Large intestine (tissue), 3 donors: ENCODE measurements around the gene ELFN2. TPM values are rescaled to one million over a fixed set of nuclear protein-coding genes. Genes with fewer than 3 reads are reported as not detected.

ENCODE experiments used
- DNase-seq, 2 donors: peaks; one replicate each; pipeline versions ENCODE4 v3.0.0 to v3.0.0-alpha.2; 2013
- H3K27ac ChIP-seq: one replicate; pipeline ENCODE4 v1.5.1; 2013; ENCODE audit warnings: low read length
- H3K27me3 ChIP-seq: 2 replicates; pipeline ENCODE4 v1.6.1; 2013; ENCODE audit warnings: low read length; ENCODE audit not compliant: control insufficient read depth, insufficient read depth
- H3K36me3 ChIP-seq: 2 replicates; pipeline ENCODE4 v1.6.1; 2013; ENCODE audit warnings: low read length; ENCODE audit not compliant: control insufficient read depth, insufficient read depth
- H3K4me1 ChIP-seq: one replicate; pipeline ENCODE4 v1.6.1; 2013; ENCODE audit warnings: low read length; ENCODE audit not compliant: control insufficient read depth, insufficient read depth
- H3K4me3 ChIP-seq: one replicate; pipeline ENCODE4 v1.5.1; 2013; ENCODE audit warnings: low read length
- H3K9me3 ChIP-seq: one replicate; pipeline ENCODE4 v1.6.1; 2013; ENCODE audit warnings: mild to moderate bottlenecking, low read depth, low read length, moderate library complexity; ENCODE audit not compliant: control insufficient read depth
- WGBS: methylation state at CpG from one replicate; pipeline ENCODE4 v1.1.5; 2013; ENCODE audit warnings: low lambda C conversion rate; ENCODE audit not compliant: insufficient coverage; 5-methylcytosine and 5-hydroxymethylcytosine counted together
- polyA plus RNA-seq: library from polyadenylated mRNA; unstranded; fragments of 120-200 nt; gene quantifications from one replicate; pipeline ENCODE4 v1.2.1, GENCODE V29; 2013

ELFN2 gene
- polyA plus RNA-seq, 1 donor: 0.27 TPM

DNA sequence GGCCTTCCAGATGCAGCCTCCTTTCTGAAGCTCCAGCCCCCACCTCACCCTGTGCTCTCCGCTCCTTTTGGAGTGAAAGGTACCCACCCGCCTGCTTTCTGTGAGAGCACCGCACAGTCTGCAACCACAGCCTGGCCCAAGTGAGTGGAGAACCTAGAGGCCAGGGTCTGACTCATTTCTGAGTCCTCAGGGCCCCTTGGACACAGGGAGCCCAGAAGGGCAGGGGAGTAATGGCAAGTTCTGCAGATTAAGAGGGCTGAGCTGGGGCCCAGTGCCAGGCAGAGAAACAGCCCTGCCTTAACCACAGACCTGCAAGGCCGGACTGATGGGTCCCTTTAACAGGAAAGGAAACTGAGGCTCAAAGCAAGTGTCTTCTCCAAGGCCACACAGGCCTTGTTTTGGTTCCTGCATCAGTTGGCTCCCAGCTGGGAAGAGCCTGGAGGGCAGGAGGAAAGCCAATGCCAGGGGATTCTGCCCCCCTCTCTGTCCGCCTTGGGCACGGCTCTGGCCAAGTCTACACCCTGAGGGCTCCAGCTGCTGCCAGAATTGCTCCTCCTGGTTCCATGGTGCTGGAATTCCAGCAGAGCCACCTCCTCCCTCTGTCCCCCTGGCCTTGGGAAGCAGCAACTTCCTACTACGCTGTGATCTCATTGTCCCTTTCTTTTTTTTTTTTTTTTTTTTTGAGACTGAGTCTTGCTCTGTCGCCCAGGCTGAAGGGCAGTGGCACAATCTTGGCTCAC is 89.9 kb downstream of the ELFN2 start:
- no peak for DNase-seq
- peaks cover 4% of the 10 kb centered on the region for H3K9me3 ChIP-seq
- no peaks in the 10 kb centered on the region for H3K36me3 ChIP-seq
- 92% methylated on average over 2 of the region's 8 CpGs for WGBS
- peaks cover 45% of the 10 kb centered on the region for H3K4me1 ChIP-seq
- H3K27ac ChIP-seq: no peak overlapping the region
- no peak overlapping the region for H3K4me3 ChIP-seq
- H3K27me3 ChIP-seq: peaks cover 40% of the 10 kb centered on the region

GRCh38 chr22:37336579-37336978 is 90.7 kb downstream of the ELFN2 start:
- DNase-seq: peak; percentile 48 to 72
- Histone ChIP-seq H3K9me3 (peaks cover 4% of the 10 kb centered on the region), H3K27me3 (peaks cover 44% of the 10 kb centered on the region), H3K27ac (no peak overlapping the region), H3K4me3 (no peak overlapping the region), H3K36me3 (no peaks in the 10 kb centered on the region), H3K4me1 (peaks cover 45% of the 10 kb centered on the region)
- WGBS: no CpG with 5 or more reads among the region's 8 CpGs

DNA sequence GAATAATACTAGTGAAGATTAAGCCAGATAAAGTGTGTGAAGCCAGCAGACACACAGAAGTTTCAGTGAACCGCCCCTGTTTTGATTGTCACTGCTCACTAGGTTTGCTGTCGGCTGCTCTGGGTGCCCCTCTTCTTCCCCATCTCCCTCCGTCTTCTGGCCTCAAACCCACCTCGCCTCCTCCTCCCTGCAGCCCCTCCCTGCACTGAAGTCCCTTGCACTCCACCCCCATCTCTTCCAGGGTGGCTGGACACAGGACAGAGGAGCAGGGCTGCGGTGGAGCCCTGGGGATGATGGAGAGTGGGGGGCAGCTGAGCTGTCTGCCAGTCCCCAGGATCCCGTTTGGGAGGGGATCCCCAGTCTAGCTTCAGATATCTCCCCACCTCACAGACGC is 91.5 kb downstream of the ELFN2 start:
- Histone ChIP-seq H3K4me1 (peaks cover 45% of the 10 kb centered on the region), H3K27ac (no peak overlapping the region), H3K4me3 (no peak overlapping the region), H3K27me3 (peaks cover 41% of the 10 kb centered on the region), H3K9me3 (peaks cover 4% of the 10 kb centered on the region), H3K36me3 (no peaks in the 10 kb centered on the region)
- no peak for DNase-seq
- WGBS: 20% methylated on average over 1 of the region's 7 CpGs

- no peak for DNase-seq
- H3K27ac ChIP-seq: no peak overlapping the region
- peaks cover 41% of the 10 kb centered on the region for H3K27me3 ChIP-seq
- H3K9me3 ChIP-seq: peaks cover 4% of the 10 kb centered on the region
- no peaks in the 10 kb centered on the region for H3K36me3 ChIP-seq
- no peak overlapping the region for H3K4me3 ChIP-seq
- peaks cover 46% of the 10 kb centered on the region for H3K4me1 ChIP-seq
- WGBS: no CpG with 5 or more reads among the region's 50 CpGs
Observed at GRCh38 chr22:37334859-37335805, 92.1 kb downstream of the ELFN2 start.

- Histone ChIP-seq H3K27me3 (peaks cover 41% of the 10 kb centered on the region), H3K36me3 (no peaks in the 10 kb centered on the region), H3K4me1 (peaks cover 50% of the 10 kb centered on the region), H3K4me3 (no peak overlapping the region), H3K9me3 (peaks cover 4% of the 10 kb centered on the region), H3K27ac (no peak overlapping the region)
- WGBS: no CpG with 5 or more reads among the region's 42 CpGs
- no peak for DNase-seq
Observed at GRCh38 chr22:37334461-37334858, 92.8 kb downstream of the ELFN2 start.

DNA sequence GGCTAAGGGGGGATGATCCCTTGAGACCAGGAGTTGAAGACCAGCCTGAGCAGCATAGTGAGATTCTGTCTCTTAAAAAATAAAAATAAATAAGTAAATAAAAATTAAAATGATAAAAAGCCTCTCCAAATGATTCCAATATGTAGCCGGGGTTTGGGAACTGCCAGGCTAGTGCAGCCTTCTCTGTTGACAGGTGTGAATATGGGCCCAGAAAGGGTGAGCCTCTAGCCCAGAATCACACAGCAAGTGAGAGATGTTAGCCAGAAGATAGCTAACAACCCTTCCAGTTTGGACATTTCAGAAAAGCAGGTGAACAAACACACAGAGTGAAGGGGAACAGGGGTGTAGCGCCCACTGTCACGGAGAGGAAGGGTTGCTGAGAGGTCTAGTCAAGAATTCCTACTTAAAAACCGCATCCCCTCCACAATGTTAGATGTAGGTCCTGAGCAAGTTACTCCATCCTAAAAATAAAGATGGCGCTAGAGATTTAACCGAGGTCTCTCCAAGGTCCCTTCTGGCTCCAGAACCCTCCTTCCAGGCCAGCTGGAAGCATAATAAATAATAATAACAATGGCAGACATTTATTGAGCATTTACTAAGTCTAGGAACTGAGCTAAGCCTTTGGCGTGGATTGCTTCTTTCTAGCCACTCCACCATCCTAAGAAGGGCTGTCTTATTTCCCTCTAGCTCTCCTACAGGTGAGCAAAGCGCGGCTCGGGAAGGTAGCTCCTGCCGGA is 93.4 kb downstream of the ELFN2 start:
- no peak for DNase-seq
- H3K36me3 ChIP-seq: no peaks in the 10 kb centered on the region
- no peak overlapping the region for H3K27ac ChIP-seq
- H3K4me3 ChIP-seq: no peak overlapping the region
- peaks cover 41% of the 10 kb centered on the region for H3K27me3 ChIP-seq
- peaks cover 4% of the 10 kb centered on the region for H3K9me3 ChIP-seq
- peaks cover 46% of the 10 kb centered on the region for H3K4me1 ChIP-seq
- 100% methylated on average over 1 of the region's 11 CpGs for WGBS

- Histone ChIP-seq H3K27ac (no peak overlapping the region), H3K27me3 (peaks cover 44% of the 10 kb centered on the region), H3K4me1 (peaks cover 39% of the 10 kb centered on the region), H3K36me3 (no peaks in the 10 kb centered on the region), H3K4me3 (no peak overlapping the region), H3K9me3 (peaks cover 4% of the 10 kb centered on the region)
- DNase-seq: no peak
- no CpG with 5 or more reads among the region's 9 CpGs for WGBS
Observed at GRCh38 chr22:37331856-37332536, 95.3 kb downstream of the ELFN2 start.

- Histone ChIP-seq H3K9me3 (peaks cover 4% of the 10 kb centered on the region), H3K4me1 (peaks cover 33% of the 10 kb centered on the region), H3K27ac (no peak overlapping the region), H3K27me3 (peaks cover 47% of the 10 kb centered on the region), H3K36me3 (no peaks in the 10 kb centered on the region), H3K4me3 (no peak overlapping the region)
- WGBS: no CpG with 5 or more reads among the region's 7 CpGs
- DNase-seq: no peak
Observed at GRCh38 chr22:37331034-37331428, 96.2 kb downstream of the ELFN2 start.

GRCh38 chr22:37330200-37331033 is 96.9 kb downstream of the ELFN2 start:
- peaks cover 29% of the 10 kb centered on the region for H3K4me1 ChIP-seq
- H3K27ac ChIP-seq: no peak overlapping the region
- H3K36me3 ChIP-seq: no peaks in the 10 kb centered on the region
- DNase-seq: peak; percentile 81 to 92
- peaks cover 45% of the 10 kb centered on the region for H3K27me3 ChIP-seq
- H3K9me3 ChIP-seq: peaks cover 4% of the 10 kb centered on the region
- no CpG with 5 or more reads among the region's 9 CpGs for WGBS
- no peak overlapping the region for H3K4me3 ChIP-seq
